Stimulated activated CD8-positive, alpha-beta memory T cell treated with anti-CD3 and anti-CD28 coated beads, Interleukin-4, amount 100 ng/mL, for 1 hour (primary cell): ENCODE data around the gene CLCA1.

Experiments used
- DNase-seq, 2 donors: peaks; one replicate each; pipeline ENCODE4 v3.0.0-alpha.2; 2020; ENCODE audit warnings: low read depth in 2 of 2, low spot score in 1 of 2

Gene CLCA1

DNA sequence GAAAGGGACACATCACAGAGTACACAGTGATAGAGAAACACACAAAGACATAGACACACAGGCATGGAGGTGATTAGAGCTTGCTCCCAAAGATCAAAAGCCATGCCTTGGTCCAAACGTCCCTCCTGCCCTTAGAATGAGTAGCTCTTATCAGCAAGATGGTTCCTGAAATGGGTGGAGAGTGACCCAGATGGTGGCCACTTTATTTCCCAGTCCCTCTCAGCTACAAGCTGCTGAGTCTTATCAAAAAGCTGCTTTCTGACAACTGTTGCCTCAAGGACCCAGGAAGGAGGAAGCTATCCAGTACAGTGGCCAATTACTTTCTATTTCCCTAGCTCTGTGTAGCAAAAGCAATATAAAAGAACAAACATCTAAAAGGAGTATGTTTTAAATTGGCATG lies 7.7 kb upstream of the CLCA1 start:
- DNase-seq = no peak

DNA sequence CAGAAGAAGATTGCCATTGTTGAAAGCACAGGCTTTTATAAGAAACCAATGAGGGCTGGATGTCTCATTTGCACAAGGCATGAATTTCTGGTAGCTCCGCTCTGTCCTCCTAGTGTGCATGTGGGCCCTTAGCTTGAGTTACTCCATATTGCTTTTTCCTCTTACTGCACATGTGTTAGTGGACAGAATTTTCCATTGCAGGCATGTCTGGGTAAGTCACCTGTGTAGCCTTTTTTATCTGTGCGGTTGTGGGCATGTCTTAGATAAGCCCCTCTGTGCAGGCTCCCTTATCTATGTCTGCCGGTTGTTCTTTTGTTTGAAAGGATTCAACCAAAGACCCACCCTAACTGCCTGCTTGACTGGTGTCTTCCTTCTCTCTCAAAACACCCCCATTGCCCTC lies 7.2 kb upstream of the CLCA1 start:
- DNase-seq = no peak

DNA sequence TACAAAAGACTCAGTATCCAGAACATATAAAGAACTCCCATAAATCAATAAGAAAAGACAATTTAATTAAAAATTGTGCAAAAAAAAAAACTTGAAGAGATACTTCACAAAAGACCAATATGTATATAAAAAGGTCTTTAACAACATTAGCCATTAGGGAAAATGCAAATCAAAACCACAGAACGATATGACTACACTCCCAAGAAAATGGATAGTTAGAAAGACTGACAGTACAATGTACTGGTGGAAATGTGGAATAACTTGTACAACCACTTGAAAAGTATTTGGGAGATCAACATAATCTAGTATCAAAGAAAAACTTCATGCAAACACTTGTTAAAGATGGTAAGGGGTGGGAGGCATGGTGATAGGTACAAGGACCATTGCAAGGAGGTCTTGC lies 3.9 kb upstream of the CLCA1 start:
- no peak for DNase-seq

GRCh38 chr1:86466109-86466844 lies 2.5 kb upstream of the CLCA1 start:
- DNase-seq = no peak

- DNase-seq = no peak
These were observed 1.7 kb upstream of the CLCA1 start for GRCh38 chr1:86466986-86467385.

DNA sequence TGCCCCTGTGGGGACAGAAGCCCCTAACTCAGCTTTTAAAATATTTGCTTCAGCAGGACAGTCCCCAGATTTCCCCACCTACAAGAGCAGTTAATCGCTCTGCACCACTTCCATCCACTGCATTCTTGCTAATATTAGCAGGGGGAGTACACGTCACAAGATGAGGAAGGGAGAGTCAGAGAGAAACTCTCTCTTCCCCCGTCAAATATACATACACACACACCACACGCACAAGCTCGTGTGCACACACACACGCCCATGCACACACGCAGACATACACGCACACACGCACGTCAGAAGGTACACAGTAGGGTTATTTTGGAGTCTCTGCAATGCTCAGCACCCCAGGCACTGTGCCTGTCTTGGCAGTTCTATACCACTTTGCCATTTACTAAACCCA lies 2.1 kb downstream of the CLCA1 start:
- DNase-seq = no peak

DNA sequence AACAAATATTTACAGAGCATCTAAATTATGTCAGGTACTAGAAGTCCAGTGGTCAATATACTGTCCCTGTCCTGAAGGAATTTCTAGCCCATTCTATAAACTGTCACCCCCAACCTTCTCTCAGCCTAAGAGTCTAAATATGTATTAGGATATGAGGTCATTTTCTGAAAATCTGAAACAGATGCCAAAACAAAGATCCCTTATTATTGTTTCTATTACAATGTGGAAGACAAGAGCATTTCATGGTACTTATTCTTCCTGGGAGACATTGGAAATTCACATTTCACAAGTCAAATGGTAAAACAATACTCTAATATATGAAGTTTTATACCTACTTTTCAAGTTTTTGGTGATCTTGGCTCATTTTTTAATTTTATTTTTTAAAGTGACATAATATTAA lies 2.6 kb downstream of the CLCA1 start:
- DNase-seq = no peak

GRCh38 chr1:86472152-86472551 lies 3.4 kb downstream of the CLCA1 start:
- DNase-seq = no peak

GRCh38 chr1:86472767-86473166 lies 4.0 kb downstream of the CLCA1 start:
- DNase-seq = no peak

DNA sequence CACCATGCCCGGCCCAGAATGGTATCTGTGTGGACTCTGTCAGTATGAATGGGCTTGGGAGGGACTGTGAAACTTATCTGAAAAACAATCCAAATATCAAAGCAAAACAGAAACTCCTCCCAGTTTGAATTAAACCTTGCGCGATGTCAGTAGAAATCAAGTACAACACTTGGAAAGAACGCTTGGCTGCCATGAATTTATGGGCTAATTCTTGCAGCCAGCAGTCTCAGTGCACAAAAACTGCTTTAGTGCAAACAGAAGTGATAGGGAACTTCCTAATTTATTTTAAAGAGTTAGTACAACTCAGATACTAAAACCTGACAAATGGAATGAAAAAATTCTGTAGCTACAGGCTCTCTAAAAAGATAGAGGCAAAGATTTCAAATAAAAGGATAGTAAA lies 8.5 kb downstream of the CLCA1 start:
- no peak for DNase-seq

GRCh38 chr1:86477682-86478081 lies 9.0 kb downstream of the CLCA1 start:
- no peak for DNase-seq

- DNase-seq = no peak
These were observed 9.9 kb downstream of the CLCA1 start for GRCh38 chr1:86478416-86479156.

GRCh38 chr1:86481966-86482365 lies 13.2 kb downstream of the CLCA1 start:
- no peak for DNase-seq

GRCh38 chr1:86487131-86487810 lies 18.5 kb downstream of the CLCA1 start:
- no peak for DNase-seq

GRCh38 chr1:86487811-86488141 lies 19.0 kb downstream of the CLCA1 start:
- DNase-seq = no peak

- DNase-seq = no peak
These were observed 20.6 kb downstream of the CLCA1 start for GRCh38 chr1:86489242-86489878.

- no peak for DNase-seq
These were observed 22.6 kb downstream of the CLCA1 start for GRCh38 chr1:86491171-86491950.

GRCh38 chr1:86498281-86498680 lies 29.6 kb downstream of the CLCA1 start:
- DNase-seq = no peak

GRCh38 chr1:86499987-86500593 lies 31.4 kb downstream of the CLCA1 start:
- no peak for DNase-seq

- no peak for DNase-seq
These were observed 32.0 kb downstream of the CLCA1 start for GRCh38 chr1:86500714-86501113.
